CD4-positive, CD25-positive, alpha-beta regulatory T cell (primary cell): ENCODE measurements around the gene PDE3B. TPM values are rescaled to one million over a fixed set of nuclear protein-coding genes. Genes with fewer than 3 reads are reported as not detected.
"Not testable (repeated sequence)": the region's sequence is repeated elsewhere in the genome, so short reads cannot be mapped to it uniquely, and the experiment has no call there.

Experiments used
- ATAC-seq, 2 donors: fragments of 150-1000 bp; cut with Tn5 transposase; one replicate each; pipeline ENCODE4 v1.10.0; 2021; ENCODE audit warnings: low read depth in 2 of 2, moderate number of reproducible peaks in 2 of 2, moderate library complexity in 1 of 2
- DNase-seq, 3 donors: peaks; one replicate each; pipeline versions ENCODE4 v3.0.0 to v3.0.0-alpha.2; 2012 to 2022; ENCODE audit warnings: mixed read lengths in 1 of 3
- H3K27ac ChIP-seq: one replicate; pipeline ENCODE4 v1.7.0; 2013; ENCODE audit warnings: mild to moderate bottlenecking, low read length; ENCODE audit not compliant: insufficient read depth, poor library complexity, severe bottlenecking
- H3K27me3 ChIP-seq: one replicate; pipeline ENCODE4 v1.7.0; 2013; ENCODE audit warnings: low read length; ENCODE audit not compliant: control insufficient read depth, insufficient read depth
- H3K36me3 ChIP-seq: one replicate; pipeline ENCODE4 v1.7.0; 2013; ENCODE audit warnings: mild to moderate bottlenecking, low read length, moderate library complexity; ENCODE audit not compliant: control insufficient read depth, insufficient read depth
- H3K4me1 ChIP-seq: 2 replicates; pipeline ENCODE4 v1.7.0; 2013; ENCODE audit warnings: mild to moderate bottlenecking, low read length; ENCODE audit not compliant: insufficient read depth, control insufficient read depth, poor library complexity, severe bottlenecking
- H3K4me3 ChIP-seq: one replicate; pipeline ENCODE4 v1.7.0; 2013; ENCODE audit warnings: low read depth, mild to moderate bottlenecking, low read length, moderate library complexity
- H3K9me3 ChIP-seq, 2 experiments: 1 replicate in 1 of 2; 2 replicates in 1 of 2; pipeline ENCODE4 v1.7.0; 2013; ENCODE audit warnings: low read length in 2 of 2, mild to moderate bottlenecking in 1 of 2, moderate library complexity in 1 of 2; ENCODE audit not compliant: control insufficient read depth in 2 of 2
- H3K27ac Mint-ChIP-seq, 3 donors: one replicate each; pipeline ENCODE4 v1.8.0; 2020 to 2022; ENCODE audit warnings: mild to moderate bottlenecking in 3 of 3, mixed read lengths in 3 of 3, moderate library complexity in 2 of 3
- H3K27me3 Mint-ChIP-seq: one replicate; pipeline ENCODE4 v1.8.0; 2022; ENCODE audit warnings: mild to moderate bottlenecking, mixed read lengths
- H3K36me3 Mint-ChIP-seq: one replicate; pipeline ENCODE4 v1.8.0; 2020; ENCODE audit warnings: mixed read lengths
- H3K4me1 Mint-ChIP-seq, 4 donors: one replicate each; pipeline ENCODE4 v1.8.0; 2020 to 2022; ENCODE audit warnings: mixed read lengths in 4 of 4, mild to moderate bottlenecking in 1 of 4
- H3K4me3 Mint-ChIP-seq, 4 donors: one replicate each; pipeline ENCODE4 v1.8.0; 2020 to 2022; ENCODE audit warnings: mild to moderate bottlenecking in 4 of 4, mixed read lengths in 4 of 4, moderate library complexity in 3 of 4
- H3K9me3 Mint-ChIP-seq, 7 donors: one replicate each; pipeline ENCODE4 v1.8.0; 2020 to 2022; ENCODE audit warnings: mixed read lengths in 7 of 7, mild to moderate bottlenecking in 3 of 7, moderate library complexity in 2 of 7
- polyA plus RNA-seq, 4 donors: library from polyadenylated mRNA; unstranded; fragments of 300-500 nt; fragmentation: Illumina TruSeq; gene quantifications; one replicate each; pipeline ENCODE4 v1.2.3, GENCODE V29; 2021
- total RNA-seq: library from RNA; stranded (reverse); gene quantifications from one replicate; pipeline ENCODE4 v1.2.3, GENCODE V29; 2022

The PDE3B gene
- total and polyA plus RNA-seq, 5 donors from 2014 or later = 32.8 to 99.5 (median 61.7) TPM

- DNase-seq, H3K9me3 ChIP-seq, H3K27me3 ChIP-seq, H3K4me3 ChIP-seq, H3K27me3 Mint-ChIP-seq, H3K27ac ChIP-seq, H3K36me3 ChIP-seq, ATAC-seq: not testable (repeated sequence)
- peaks cover 14% of the 10 kb centered on the region for H3K4me1 ChIP-seq
- Mint-ChIP-seq H3K9me3 (peaks cover 0 to 19% (median 6%) of the 10 kb centered on the region in 7 donors), H3K4me3 (peak overlapping the region in 3 of 4 donors; percentile 40 to 67 (median 64)), H3K27ac (peak overlapping the region in 1 of 3 donors; percentile 56), H3K36me3 (peaks cover 33% of the 10 kb centered on the region), H3K4me1 (peaks cover 26 to 79% (median 56%) of the 10 kb centered on the region in 4 donors)
Observed at GRCh38 chr11:14743667-14744066, 100.1 kb downstream of the PDE3B start.

GRCh38 chr11:14746857-14747395 lies 103.3 kb downstream of the PDE3B start:
- Histone ChIP-seq H3K4me1 (peaks cover 27% of the 10 kb centered on the region), H3K9me3 (no peaks in the 10 kb centered on the region), H3K36me3 (no peaks in the 10 kb centered on the region), H3K27me3 (no peaks in the 10 kb centered on the region), H3K27ac (no peak overlapping the region), H3K4me3 (no peak overlapping the region)
- DNase-seq = no peak
- H3K9me3 Mint-ChIP-seq = peaks cover 0 to 7% (median 0%) of the 10 kb centered on the region in 7 donors
- H3K36me3 Mint-ChIP-seq = peaks cover 20% of the 10 kb centered on the region
- H3K4me1 Mint-ChIP-seq = peaks cover 31 to 73% (median 49%) of the 10 kb centered on the region in 4 donors
- no peak for ATAC-seq
- peak overlapping the region in 2 of 4 donors; percentile 23 to 56 for H3K4me3 Mint-ChIP-seq
- peak overlapping the region; percentile 15 to 81 (median 76) for H3K27ac Mint-ChIP-seq
- H3K27me3 Mint-ChIP-seq = peaks cover 4% of the 10 kb centered on the region

GRCh38 chr11:14748090-14748489 lies 104.5 kb downstream of the PDE3B start:
- no peaks in the 10 kb centered on the region for H3K36me3 ChIP-seq
- peaks cover 26% of the 10 kb centered on the region for H3K4me1 ChIP-seq
- Mint-ChIP-seq H3K4me1 (peaks cover 33 to 73% (median 57%) of the 10 kb centered on the region in 4 donors), H3K27ac (no peak overlapping the region), H3K36me3 (peaks cover 15% of the 10 kb centered on the region), H3K4me3 (no peak overlapping the region), H3K9me3 (peaks cover 0 to 7% (median 0%) of the 10 kb centered on the region in 7 donors), H3K27me3 (peaks cover 4% of the 10 kb centered on the region)
- H3K27ac ChIP-seq = no peak overlapping the region
- DNase-seq = no peak
- H3K9me3 ChIP-seq = no peaks in the 10 kb centered on the region
- no peak for ATAC-seq
- no peaks in the 10 kb centered on the region for H3K27me3 ChIP-seq
- H3K4me3 ChIP-seq = no peak overlapping the region

DNA sequence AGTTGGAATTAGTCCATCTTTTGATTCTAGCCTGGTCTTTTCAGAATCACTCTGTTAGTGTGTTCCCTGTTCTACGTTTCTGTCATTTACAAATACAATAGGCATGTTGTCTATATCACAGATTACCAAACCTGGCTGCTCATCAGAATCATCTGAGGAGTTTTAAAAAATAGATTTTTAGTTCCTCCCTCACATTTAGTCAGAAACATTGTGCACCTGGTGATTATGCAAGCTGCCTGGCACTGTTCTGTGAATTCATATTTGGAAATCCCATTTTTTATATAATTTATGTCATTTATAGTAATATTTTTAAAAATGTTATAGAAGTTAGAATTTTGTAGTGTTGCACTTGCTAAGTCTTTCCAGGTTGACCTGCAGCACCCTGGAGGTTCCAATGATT lies 107.3 kb downstream of the PDE3B start:
- no peak for DNase-seq
- no peak overlapping the region for H3K4me3 Mint-ChIP-seq
- no peaks in the 10 kb centered on the region for H3K9me3 ChIP-seq
- peaks cover 24 to 69% (median 50%) of the 10 kb centered on the region in 4 donors for H3K4me1 Mint-ChIP-seq
- H3K27me3 Mint-ChIP-seq = peaks cover 4% of the 10 kb centered on the region
- peak overlapping the region; percentile 3 for H3K4me3 ChIP-seq
- H3K4me1 ChIP-seq = peaks cover 22% of the 10 kb centered on the region
- no peaks in the 10 kb centered on the region for H3K27me3 ChIP-seq
- H3K27ac Mint-ChIP-seq = peak overlapping the region in 2 of 3 donors; percentile 2 to 56
- no peaks in the 10 kb centered on the region for H3K36me3 ChIP-seq
- no peak overlapping the region for H3K27ac ChIP-seq
- H3K9me3 Mint-ChIP-seq = peaks cover 0 to 4% (median 0%) of the 10 kb centered on the region in 7 donors
- H3K36me3 Mint-ChIP-seq = peaks cover 20% of the 10 kb centered on the region
- ATAC-seq = no peak

DNA sequence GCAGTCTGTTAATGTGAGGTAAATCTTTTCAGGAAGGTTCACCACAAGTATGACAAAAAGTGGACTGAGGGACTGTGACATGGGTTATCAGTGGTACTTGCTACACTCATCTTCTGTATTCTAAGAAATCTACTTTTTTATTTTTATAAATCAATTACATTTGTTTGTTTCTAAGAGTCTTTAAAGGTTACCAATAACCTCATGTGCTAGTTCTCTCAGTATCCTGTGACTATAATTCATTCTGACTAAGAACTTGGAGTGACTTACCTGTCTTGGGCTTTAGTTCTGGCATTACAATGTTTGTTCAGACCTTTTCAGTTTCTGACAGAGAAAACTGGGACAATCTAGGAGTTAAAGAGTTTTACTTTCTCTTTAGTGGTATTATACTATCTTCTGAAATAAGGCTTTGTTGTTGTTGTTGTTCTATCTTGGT lies 108.4 kb downstream of the PDE3B start:
- Mint-ChIP-seq H3K36me3 (peaks cover 20% of the 10 kb centered on the region), H3K27ac (peak overlapping the region; percentile 5 to 83 (median 24)), H3K27me3 (peaks cover 4% of the 10 kb centered on the region), H3K4me1 (peaks cover 24 to 67% (median 45%) of the 10 kb centered on the region in 4 donors), H3K4me3 (peak overlapping the region in 2 of 4 donors; percentile 40 to 64), H3K9me3 (peaks cover 0 to 2% (median 0%) of the 10 kb centered on the region in 7 donors)
- ATAC-seq (peak; percentile 25 to 52), DNase-seq (no peak)
- Histone ChIP-seq H3K27ac (peak overlapping the region; percentile 26), H3K27me3 (no peaks in the 10 kb centered on the region), H3K4me3 (peak overlapping the region; percentile 64), H3K9me3 (no peaks in the 10 kb centered on the region), H3K4me1 (peaks cover 22% of the 10 kb centered on the region), H3K36me3 (no peaks in the 10 kb centered on the region)

- H3K27ac ChIP-seq = no peak overlapping the region
- H3K4me3 Mint-ChIP-seq = peak overlapping the region in 1 of 4 donors; percentile 6
- H3K27ac Mint-ChIP-seq = peak overlapping the region; percentile 15 to 84 (median 37)
Observed at GRCh38 chr11:14755140-14755539, 111.5 kb downstream of the PDE3B start.

GRCh38 chr11:14756349-14756748 lies 112.7 kb downstream of the PDE3B start:
- Mint-ChIP-seq H3K27ac (no peak overlapping the region), H3K36me3 (peaks cover 14% of the 10 kb centered on the region), H3K27me3 (peaks cover 2% of the 10 kb centered on the region), H3K9me3 (peaks cover 0 to 2% (median 0%) of the 10 kb centered on the region in 7 donors), H3K4me3 (no peak overlapping the region), H3K4me1 (peaks cover 12 to 63% (median 29%) of the 10 kb centered on the region in 4 donors)
- no peaks in the 10 kb centered on the region for H3K27me3 ChIP-seq
- H3K36me3 ChIP-seq = no peaks in the 10 kb centered on the region
- H3K9me3 ChIP-seq = no peaks in the 10 kb centered on the region
- no peak for ATAC-seq
- H3K27ac ChIP-seq = no peak overlapping the region
- DNase-seq = no peak
- H3K4me1 ChIP-seq = peaks cover 15% of the 10 kb centered on the region
- no peak overlapping the region for H3K4me3 ChIP-seq

More at GRCh38 chr11:14755140-14755539, 111.5 kb downstream of the PDE3B start:
- H3K4me3 ChIP-seq = no peak overlapping the region
- ATAC-seq (no peak), DNase-seq (no peak)
- H3K27me3 ChIP-seq = no peaks in the 10 kb centered on the region
- peaks cover 19% of the 10 kb centered on the region for H3K4me1 ChIP-seq
- peaks cover 4% of the 10 kb centered on the region for H3K27me3 Mint-ChIP-seq
- peaks cover 19 to 61% (median 37%) of the 10 kb centered on the region in 4 donors for H3K4me1 Mint-ChIP-seq
- no peaks in the 10 kb centered on the region for H3K9me3 ChIP-seq
- no peaks in the 10 kb centered on the region for H3K36me3 ChIP-seq
- H3K36me3 Mint-ChIP-seq = peaks cover 14% of the 10 kb centered on the region
- peaks cover 0 to 2% (median 0%) of the 10 kb centered on the region in 7 donors for H3K9me3 Mint-ChIP-seq
